ENCODE measurements around the gene CNTNAP1. TPM values are rescaled to one million over a fixed set of nuclear protein-coding genes. Genes with fewer than 3 reads are reported as not detected.
A peak's percentile ranks its signal among the peaks of the same experiment; 100 is the strongest.

CNTNAP1 gene
- polyA plus RNA-seq, 1 experiment = 53.7 TPM

GRCh38 chr17:42694524-42694923 is 12.2 kb downstream of the CNTNAP1 start:
- TF ChIP-seq CTCF (IDR thresholded peaks at IDR 0.05; ENCODE audit: low read depth, low read length) = no peak
- Histone ChIP-seq H3K9me3 (ENCODE audit: control insufficient read depth, insufficient read depth, low read length) (no peaks in the 10 kb centered on the region), H3K4me3 (ENCODE audit: low read depth, low read length) (no peak overlapping the region), H3K27ac (ENCODE audit: low read depth, low read length) (no peak overlapping the region), H3K27me3 (ENCODE audit: control insufficient read depth, insufficient read depth, low read length) (no peaks in the 10 kb centered on the region)
- ChIA-PET POLR2A (no interaction called here), CTCF (interaction anchor here (0.5 to 1.5 kb wide), 2 partner anchors 18 to 107 kb away, joined by 3 read pairs; partner anchors contain the start of gene PLEKHH3)
- DNase-seq (ENCODE audit: low read depth, low spot score) = no peak

GRCh38 chr17:42695500-42695899 is 13.2 kb downstream of the CNTNAP1 start:
- Histone ChIP-seq H3K27me3 (ENCODE audit: control insufficient read depth, insufficient read depth, low read length) (no peaks in the 10 kb centered on the region), H3K4me3 (ENCODE audit: low read depth, low read length) (no peak overlapping the region), H3K27ac (ENCODE audit: low read depth, low read length) (no peak overlapping the region), H3K9me3 (ENCODE audit: control insufficient read depth, insufficient read depth, low read length) (no peaks in the 10 kb centered on the region)
- no peak for DNase-seq (ENCODE audit: low read depth, low spot score)
- no peak for TF ChIP-seq CTCF (IDR thresholded peaks at IDR 0.05; ENCODE audit: low read depth, low read length)
- POLR2A ChIA-PET = no interaction called here
- CTCF ChIA-PET = interaction anchor here (1.1 to 1.5 kb wide), 2 partner anchors 19 to 68 kb away, joined by 3 to 4 read pairs; partner anchors contain the start of gene PLEKHH3

GRCh38 chr17:42697108-42697811 is 14.9 kb downstream of the CNTNAP1 start:
- Histone ChIP-seq H3K9me3 (ENCODE audit: control insufficient read depth, insufficient read depth, low read length) (no peaks in the 10 kb centered on the region), H3K27me3 (ENCODE audit: control insufficient read depth, insufficient read depth, low read length) (no peaks in the 10 kb centered on the region), H3K27ac (ENCODE audit: low read depth, low read length) (peak overlapping the region; percentile 21), H3K4me3 (ENCODE audit: low read depth, low read length) (no peak overlapping the region)
- POLR2A ChIA-PET = no interaction called here
- no peak for TF ChIP-seq CTCF (IDR thresholded peaks at IDR 0.05; ENCODE audit: low read depth, low read length)
- CTCF ChIA-PET = no interaction called here
- no peak for DNase-seq (ENCODE audit: low read depth, low spot score)

- ChIA-PET CTCF (interaction anchor here (0.6 to 1.0 kb wide), 5 partner anchors 65 to 1780 kb away, joined by 3 to 7 read pairs (median 3); no protein-coding TSS in a partner anchor), POLR2A (interaction anchor here (0.6 to 1.6 kb wide), 4 partner anchors 8 to 125 kb away, joined by 3 to 6 read pairs (median 4); partner anchors contain the start of gene BECN1)
- Histone ChIP-seq H3K9me3 (ENCODE audit: control insufficient read depth, insufficient read depth, low read length) (no peaks in the 10 kb centered on the region), H3K27me3 (ENCODE audit: control insufficient read depth, insufficient read depth, low read length) (no peaks in the 10 kb centered on the region), H3K4me3 (ENCODE audit: low read depth, low read length) (no peak overlapping the region), H3K27ac (ENCODE audit: low read depth, low read length) (no peak overlapping the region)
- TF ChIP-seq CTCF (IDR thresholded peaks at IDR 0.05; ENCODE audit: low read depth, low read length) = no peak
- DNase-seq (ENCODE audit: low read depth, low spot score) = no peak
These were observed 16.5 kb downstream of the CNTNAP1 start for GRCh38 chr17:42698736-42699414.

GRCh38 chr17:42699415-42699740 is 17.0 kb downstream of the CNTNAP1 start:
- Histone ChIP-seq H3K27ac (ENCODE audit: low read depth, low read length) (no peak overlapping the region), H3K4me3 (ENCODE audit: low read depth, low read length) (no peak overlapping the region), H3K9me3 (ENCODE audit: control insufficient read depth, insufficient read depth, low read length) (no peaks in the 10 kb centered on the region), H3K27me3 (ENCODE audit: control insufficient read depth, insufficient read depth, low read length) (no peaks in the 10 kb centered on the region)
- POLR2A ChIA-PET = interaction anchor here (0.6 to 1.6 kb wide), 4 partner anchors 9 to 125 kb away, joined by 3 to 6 read pairs (median 4); partner anchors contain the start of gene BECN1
- TF ChIP-seq CTCF (IDR thresholded peaks at IDR 0.05; ENCODE audit: low read depth, low read length) = no peak
- DNase-seq (ENCODE audit: low read depth, low spot score) = no peak
- CTCF ChIA-PET = interaction anchor here (0.6 to 0.8 kb wide), 3 partner anchors 121 to 1779 kb away, joined by 3 to 7 read pairs (median 3); no protein-coding TSS in a partner anchor

Measured in AG04450 (cell line).